ENCODE results near the gene SIGLEC9. TPM values are rescaled to one million over a fixed set of nuclear protein-coding genes. Genes with fewer than 3 reads are reported as not detected.

The SIGLEC9 gene
- total and polyA plus RNA-seq, 2 of the 8 experiments (the other 6 are each of a cell fraction or from before 2014, with no cell fraction given), result not detected

DNA sequence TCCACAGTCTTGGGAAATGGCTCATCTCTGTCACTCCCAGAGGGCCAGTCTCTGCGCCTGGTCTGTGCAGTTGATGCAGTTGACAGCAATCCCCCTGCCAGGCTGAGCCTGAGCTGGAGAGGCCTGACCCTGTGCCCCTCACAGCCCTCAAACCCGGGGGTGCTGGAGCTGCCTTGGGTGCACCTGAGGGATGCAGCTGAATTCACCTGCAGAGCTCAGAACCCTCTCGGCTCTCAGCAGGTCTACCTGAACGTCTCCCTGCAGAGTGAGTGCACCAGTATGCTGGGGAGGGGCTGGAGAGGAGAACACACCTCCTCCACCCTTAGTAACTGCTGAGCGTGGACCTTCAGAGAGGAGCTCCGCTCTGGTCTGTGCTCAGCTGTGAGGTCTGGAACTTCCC lies 2.3 kb downstream of the SIGLEC9 start:
- Histone ChIP-seq H3K9me3 (ENCODE audit: insufficient read depth in 2 of 2, low read depth in 1 of 2, low read length in 1 of 2) (no peaks in the 10 kb centered on the region), H3K27ac (ENCODE audit: low read depth, low read length) (no peak overlapping the region), H2AK5ac (ENCODE audit: low read depth, low read length) (no peak overlapping the region), H3K79me2 (ENCODE audit: control insufficient read depth in 1 of 2, insufficient read depth in 2 of 2, low read length in 2 of 2) (no peaks in the 10 kb centered on the region), H3K4me1 (replicated peaks in 1 of 4; ENCODE audit: control insufficient read depth in 3 of 4, insufficient read depth in 4 of 4, low read length in 3 of 4) (peaks cover 0 to 2% (median 0%) of the 10 kb centered on the region in 4 experiments; a peak in 1 of 7 replicates), H3K4me3 (ENCODE audit: extremely low read depth in 1 of 4, insufficient read depth in 2 of 4, low read depth in 3 of 4, low read length in 4 of 4) (no peak overlapping the region), H3K23ac (ENCODE audit: insufficient read length) (no peak overlapping the region), H2AFZ (ENCODE audit: low read length) (no peak overlapping the region), H3K14ac (ENCODE audit: insufficient read length) (no peak overlapping the region), H3K27me3 (replicated peaks in 1 of 4; ENCODE audit: control insufficient read depth in 3 of 4, extremely low read depth in 1 of 4, insufficient read depth in 3 of 4, low read length in 3 of 4) (no peaks in the 10 kb centered on the region; a peak in 1 of 7 replicates), H4K8ac (ENCODE audit: extremely low read depth, insufficient read depth, low read length) (no peak overlapping the region), H4K20me1 (replicated peaks in 1 of 2; ENCODE audit: control insufficient read depth in 1 of 2, insufficient read depth in 2 of 2, low read length in 2 of 2) (no peaks in the 10 kb centered on the region), H2BK15ac (ENCODE audit: low read length) (no peak overlapping the region), H3K18ac (ENCODE audit: extremely low read depth, low read length) (no peak overlapping the region; the same call in 1 of the 2 replicates), H2BK5ac (ENCODE audit: low read depth, low read length) (no peak overlapping the region), H3K36me3 (ENCODE audit: control insufficient read depth in 2 of 4, insufficient read depth in 4 of 4, low read length in 3 of 4) (no peaks in the 10 kb centered on the region), H3K56ac (replicated peaks; ENCODE audit: insufficient read length, low read depth, low read length) (no peak overlapping the region), H2BK12ac (ENCODE audit: low read depth, low read length) (no peak overlapping the region), H3K9ac (replicated peaks in 1 of 4; ENCODE audit: extremely low read depth in 1 of 4, low read depth in 3 of 4, low read length in 3 of 4) (no peak overlapping the region), H2BK120ac (replicated peaks; ENCODE audit: low read depth, low read length) (no peak overlapping the region), H2BK20ac (ENCODE audit: low read length) (no peak overlapping the region), H4K91ac (replicated peaks; ENCODE audit: insufficient read length, low read length) (no peak overlapping the region), H3K4me2 (ENCODE audit: insufficient read depth in 1 of 2, low read depth in 2 of 2, low read length in 2 of 2) (no peak overlapping the region), H3K23me2 (ENCODE audit: low read depth, low read length) (no peaks in the 10 kb centered on the region; the same call in 1 of the 2 replicates), H4K5ac (ENCODE audit: insufficient read length, low read depth, low read length) (no peak overlapping the region), H3K4ac (replicated peaks; ENCODE audit: insufficient read length, low read depth, low read length) (no peak overlapping the region), H3K79me1 (ENCODE audit: low read depth, low read length) (no peaks in the 10 kb centered on the region)
- 76% methylated on average over 6 of the region's 6 CpGs; no CpG with 5 or more reads in 1 of the 2 experiments for WGBS, 2 experiments (ENCODE audit: extremely low coverage in 1 of 2, insufficient coverage in 1 of 2, insufficient read length in 1 of 2, insufficient replicate concordance in 2 of 2, low coverage in 1 of 2, low lambda C conversion rate in 2 of 2, missing lambda C conversion rate in 1 of 2)
- FAIRE-seq (no peak), DNase-seq (ENCODE audit: low read depth in 1 of 2, low spot score in 2 of 2) (no peak)
- POLR2A ChIA-PET (ENCODE audit: partially characterized antibody), result interaction anchor here (0.6 kb wide), 1 partner anchor 12 kb away, joined by 3 read pairs; no protein-coding TSS in a partner anchor
- CTCF ChIA-PET (ENCODE audit: partially characterized antibody), result interaction anchor here (0.9 to 1.4 kb wide), 3 partner anchors 10 to 132 kb away, joined by 3 to 4 read pairs (median 4); no protein-coding TSS in a partner anchor
- TF ChIP-seq EP300 (IDR thresholded peaks at IDR 0.05; ENCODE audit: borderline replicate concordance in 1 of 2, low read depth in 2 of 2, low read length in 2 of 2), result no peak

Data from H1 (cell line).